Measurements from ENCODE around the gene PHACTR4.

GRCh38 chr1:28501925-28502324, 132.4 kb downstream of the PHACTR4 start:
- TF ChIP-seq, protein P1, sequence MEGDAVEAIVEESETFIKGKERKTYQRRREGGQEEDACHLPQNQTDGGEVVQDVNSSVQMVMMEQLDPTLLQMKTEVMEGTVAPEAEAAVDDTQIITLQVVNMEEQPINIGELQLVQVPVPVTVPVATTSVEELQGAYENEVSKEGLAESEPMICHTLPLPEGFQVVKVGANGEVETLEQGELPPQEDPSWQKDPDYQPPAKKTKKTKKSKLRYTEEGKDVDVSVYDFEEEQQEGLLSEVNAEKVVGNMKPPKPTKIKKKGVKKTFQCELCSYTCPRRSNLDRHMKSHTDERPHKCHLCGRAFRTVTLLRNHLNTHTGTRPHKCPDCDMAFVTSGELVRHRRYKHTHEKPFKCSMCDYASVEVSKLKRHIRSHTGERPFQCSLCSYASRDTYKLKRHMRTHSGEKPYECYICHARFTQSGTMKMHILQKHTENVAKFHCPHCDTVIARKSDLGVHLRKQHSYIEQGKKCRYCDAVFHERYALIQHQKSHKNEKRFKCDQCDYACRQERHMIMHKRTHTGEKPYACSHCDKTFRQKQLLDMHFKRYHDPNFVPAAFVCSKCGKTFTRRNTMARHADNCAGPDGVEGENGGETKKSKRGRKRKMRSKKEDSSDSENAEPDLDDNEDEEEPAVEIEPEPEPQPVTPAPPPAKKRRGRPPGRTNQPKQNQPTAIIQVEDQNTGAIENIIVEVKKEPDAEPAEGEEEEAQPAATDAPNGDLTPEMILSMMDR (IDR thresholded peaks at IDR 0.05; ENCODE audit: insufficient read depth, low read length, poor library complexity, severe bottlenecking): no peak
- no peak for TF ChIP-seq EZH2phosphoT487 (conservative IDR thresholded peaks at IDR 0.05; ENCODE audit: low read length)

Data from SU-DHL-6 (cell line).